ENCODE data around the gene ALKBH4. TPM values are rescaled to one million over a fixed set of nuclear protein-coding genes. Genes with fewer than 3 reads are reported as not detected.

ALKBH4 gene
- total RNA-seq, 4 donors from 2014 or later, result 10.7 to 40.5 (median 18.7) TPM

DNA sequence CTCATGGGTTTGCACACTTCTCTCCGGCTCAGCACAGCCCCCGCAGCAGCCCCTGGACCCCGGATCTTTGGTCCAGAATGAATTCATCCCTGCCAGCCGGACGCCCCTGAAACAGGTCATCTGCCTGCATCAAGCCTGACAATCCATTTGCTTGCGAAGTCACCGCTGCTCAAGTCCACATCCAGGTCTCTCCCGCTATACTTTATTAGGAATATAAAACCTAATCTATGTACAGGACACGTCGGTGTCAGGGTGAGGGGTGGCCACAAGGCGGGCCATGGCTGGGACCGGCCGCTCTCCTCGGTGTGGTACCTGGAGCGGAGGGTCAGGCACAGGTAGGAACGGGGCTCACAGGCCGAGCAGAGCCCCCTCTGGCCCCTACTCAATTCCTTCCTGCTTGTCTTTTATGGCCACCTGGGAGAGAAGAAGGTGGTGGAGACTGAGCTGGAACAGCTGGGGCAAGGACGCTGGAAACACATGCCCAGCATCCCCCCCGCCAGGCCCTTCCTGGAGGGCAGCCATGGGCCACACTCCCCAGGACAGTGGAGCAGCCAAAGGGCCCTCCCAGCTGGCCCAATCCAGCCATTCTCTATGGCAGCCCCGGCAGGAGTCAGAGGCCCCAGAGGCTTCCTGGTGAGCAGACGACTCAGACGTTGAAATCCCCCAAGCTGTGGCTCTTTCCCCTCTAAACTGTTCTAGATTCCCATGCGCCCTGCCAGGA is 8.8 kb upstream of the ALKBH4 start:
- Histone ChIP-seq H3K36me3 (peaks cover 0 to 33% (median 0%) of the 10 kb centered on the region in 3 donors), H3K27ac (no peak overlapping the region), H3K9me3 (no peaks in the 10 kb centered on the region), H3K4me1 (peaks cover 0 to 9% (median 4%) of the 10 kb centered on the region in 4 donors), H3K4me3 (no peak overlapping the region), H3K27me3 (no peaks in the 10 kb centered on the region)
- TF ChIP-seq POLR2A (IDR thresholded peaks at IDR 0.05) (no peak), CTCF (IDR thresholded peaks at IDR 0.05) (no peak)
- peak in 2 of 3 donors; percentile 13 to 45 for DNase-seq

GRCh38 chr7:102472126-102473041 is 7.7 kb upstream of the ALKBH4 start:
- H3K4me3 ChIP-seq, result no peak overlapping the region
- H3K27me3 ChIP-seq, result no peaks in the 10 kb centered on the region
- DNase-seq, result peak in 2 of 3 donors; percentile 15 to 41
- H3K4me1 ChIP-seq, result peaks cover 0 to 9% (median 4%) of the 10 kb centered on the region in 4 donors
- TF ChIP-seq CTCF (IDR thresholded peaks at IDR 0.05) (no peak), POLR2A (IDR thresholded peaks at IDR 0.05) (no peak)
- H3K27ac ChIP-seq, result no peak overlapping the region
- no peaks in the 10 kb centered on the region for H3K9me3 ChIP-seq
- H3K36me3 ChIP-seq, result peaks cover 0 to 43% (median 0%) of the 10 kb centered on the region in 3 donors

DNA sequence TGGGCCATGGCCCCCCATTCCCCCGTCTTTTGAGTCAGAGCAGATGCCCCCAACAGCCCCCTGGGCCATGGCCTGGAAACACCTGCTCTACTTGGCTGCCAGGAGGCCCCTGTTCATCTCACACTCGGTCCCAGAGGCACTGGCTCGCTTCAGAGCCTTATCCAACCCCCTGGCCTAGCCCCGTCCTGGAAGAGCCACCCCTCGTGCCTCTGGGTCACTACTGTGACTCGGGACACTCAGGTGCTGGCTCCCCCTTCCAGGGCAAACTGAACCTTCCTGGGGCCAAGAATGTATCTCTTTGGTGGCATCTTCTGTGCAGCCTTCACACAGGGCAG is 7.1 kb upstream of the ALKBH4 start:
- Histone ChIP-seq H3K4me1 (peaks cover 0 to 11% (median 4%) of the 10 kb centered on the region in 4 donors), H3K27me3 (no peaks in the 10 kb centered on the region), H3K27ac (no peak overlapping the region), H3K4me3 (no peak overlapping the region), H3K36me3 (peaks cover 0 to 43% (median 0%) of the 10 kb centered on the region in 3 donors), H3K9me3 (no peaks in the 10 kb centered on the region)
- peak in 1 of 3 donors; percentile 44 for DNase-seq
- TF ChIP-seq CTCF (IDR thresholded peaks at IDR 0.05), result no peak
- no peak for TF ChIP-seq POLR2A (IDR thresholded peaks at IDR 0.05)

GRCh38 chr7:102469972-102470825 is 5.5 kb upstream of the ALKBH4 start:
- Histone ChIP-seq H3K27ac (peak overlapping the region in 2 of 4 donors; percentile 20 to 77), H3K4me3 (peak overlapping the region in 1 of 4 donors; percentile 19), H3K27me3 (no peaks in the 10 kb centered on the region), H3K4me1 (peaks cover 7 to 21% (median 11%) of the 10 kb centered on the region in 4 donors), H3K9me3 (no peaks in the 10 kb centered on the region), H3K36me3 (peaks cover 0 to 38% (median 0%) of the 10 kb centered on the region in 3 donors)
- TF ChIP-seq CTCF (IDR thresholded peaks at IDR 0.05) (peak in 3 of 6 experiments; percentile 18 to 38 (median 28)), POLR2A (IDR thresholded peaks at IDR 0.05) (no peak)
- peak; percentile 16 to 90 (median 90) for DNase-seq
